DND-41 (cell line): ENCODE results near the gene IRF3.

ENCODE experiments used
- ATAC-seq: fragments of 200-7000 bp; cut with Tn5 transposase; 3 replicates; pipeline ENCODE4 v1.9.1; 2021; ENCODE audit warnings: low read depth; ENCODE audit not compliant: insufficient read depth
- DNase-seq: peaks from one replicate; pipeline ENCODE4 v3.0.0-alpha.2; 2020
- H2AFZ ChIP-seq: 2 replicates; pipeline ENCODE4 v1.6.0; 2012; ENCODE audit warnings: low read depth, low read length
- H3K27ac ChIP-seq: 2 replicates; pipeline ENCODE4 v1.5.1; 2012; ENCODE audit warnings: low read length, inconsistent platforms
- H3K27me3 ChIP-seq: fragments of 200-600 bp; sonication (generic); 2 replicates; pipeline ENCODE4 v1.6.0; 2012; ENCODE audit warnings: low read length, mild to moderate bottlenecking, inconsistent platforms; ENCODE audit not compliant: insufficient read depth, poor library complexity
- H3K36me3 ChIP-seq: 2 replicates; pipeline ENCODE4 v1.5.1; 2012; ENCODE audit warnings: low read length, inconsistent platforms; ENCODE audit not compliant: insufficient read depth
- H3K4me1 ChIP-seq: 2 replicates; pipeline ENCODE4 v1.5.1; 2012; ENCODE audit warnings: mild to moderate bottlenecking, low read length; ENCODE audit not compliant: insufficient read depth
- H3K4me2 ChIP-seq: 2 replicates; pipeline ENCODE4 v1.6.0; 2012; ENCODE audit warnings: mild to moderate bottlenecking, moderate library complexity, low read length, inconsistent platforms; ENCODE audit not compliant: insufficient read depth
- H3K4me3 ChIP-seq, 2 experiments: fragments of 200-600 bp in 1 of 2; shearing (Covaris generic) in 1 of 2; 2 replicates each; pipeline ENCODE4 v1.5.1; 2012 to 2016; ENCODE audit warnings: inconsistent platforms in 2 of 2, low read length in 2 of 2, mild to moderate bottlenecking in 2 of 2, low read depth in 1 of 2, moderate library complexity in 1 of 2
- H3K79me2 ChIP-seq: 2 replicates; pipeline ENCODE4 v1.6.0; 2012; ENCODE audit warnings: low read length, inconsistent platforms; ENCODE audit not compliant: insufficient read depth
- H3K9ac ChIP-seq: 2 replicates; pipeline ENCODE4 v1.6.0; 2012; ENCODE audit warnings: low read depth, mild to moderate bottlenecking, inconsistent platforms, low read length, moderate library complexity
- H3K9me3 ChIP-seq: 2 replicates; pipeline ENCODE4 v1.5.1; 2012; ENCODE audit warnings: low read length, moderate library complexity, mild to moderate bottlenecking, inconsistent platforms; ENCODE audit not compliant: insufficient read depth, severe bottlenecking
- H4K20me1 ChIP-seq: 2 replicates; pipeline ENCODE4 v1.6.0; 2012; ENCODE audit warnings: low read length; ENCODE audit not compliant: insufficient read depth
- EZH2 ChIP-seq: IDR thresholded peaks from 3 replicates; pipeline ENCODE4 v1.6.1; 2012; ENCODE audit warnings: borderline replicate concordance, low read depth, mild to moderate bottlenecking, moderate library complexity, low read length, inconsistent platforms; ENCODE audit not compliant: severe bottlenecking
- TF ChIP-seq, protein P1 (sequence below): IDR thresholded peaks from 2 replicates; pipeline ENCODE4 v1.5.1; 2012; ENCODE audit warnings: borderline replicate concordance, low read length, moderate library complexity, mild to moderate bottlenecking; ENCODE audit not compliant: poor library complexity, severe bottlenecking; ENCODE audit errors: extremely low read depth

The IRF3 gene

DNA sequence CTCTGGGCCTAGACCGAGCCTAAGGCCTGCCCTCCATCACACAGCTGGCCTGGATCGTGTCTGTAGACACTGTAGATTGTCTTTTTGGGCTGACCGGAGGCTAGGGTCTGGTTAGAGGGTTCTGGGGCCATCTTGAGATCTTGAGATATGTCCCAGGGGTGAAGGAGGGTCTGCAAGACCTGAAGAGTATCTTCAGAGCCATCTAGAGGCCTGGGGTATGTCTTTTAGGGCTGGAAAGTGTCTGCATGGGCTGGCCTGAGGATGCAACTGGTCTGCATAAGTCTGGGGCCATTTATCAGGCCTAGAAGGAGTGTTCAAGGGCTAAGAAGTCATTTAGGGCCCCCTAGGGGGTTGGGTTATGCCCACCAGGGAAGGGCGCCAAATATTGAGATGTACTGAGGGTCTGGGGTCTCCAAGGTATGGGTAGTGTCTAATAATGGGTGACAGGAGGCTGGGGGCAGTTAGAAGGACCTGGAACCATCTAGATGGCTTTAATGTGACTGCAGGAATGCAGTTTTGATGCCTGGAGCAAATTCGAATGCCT is 23.1 kb downstream of the IRF3 start:
- TF ChIP-seq, protein P1, sequence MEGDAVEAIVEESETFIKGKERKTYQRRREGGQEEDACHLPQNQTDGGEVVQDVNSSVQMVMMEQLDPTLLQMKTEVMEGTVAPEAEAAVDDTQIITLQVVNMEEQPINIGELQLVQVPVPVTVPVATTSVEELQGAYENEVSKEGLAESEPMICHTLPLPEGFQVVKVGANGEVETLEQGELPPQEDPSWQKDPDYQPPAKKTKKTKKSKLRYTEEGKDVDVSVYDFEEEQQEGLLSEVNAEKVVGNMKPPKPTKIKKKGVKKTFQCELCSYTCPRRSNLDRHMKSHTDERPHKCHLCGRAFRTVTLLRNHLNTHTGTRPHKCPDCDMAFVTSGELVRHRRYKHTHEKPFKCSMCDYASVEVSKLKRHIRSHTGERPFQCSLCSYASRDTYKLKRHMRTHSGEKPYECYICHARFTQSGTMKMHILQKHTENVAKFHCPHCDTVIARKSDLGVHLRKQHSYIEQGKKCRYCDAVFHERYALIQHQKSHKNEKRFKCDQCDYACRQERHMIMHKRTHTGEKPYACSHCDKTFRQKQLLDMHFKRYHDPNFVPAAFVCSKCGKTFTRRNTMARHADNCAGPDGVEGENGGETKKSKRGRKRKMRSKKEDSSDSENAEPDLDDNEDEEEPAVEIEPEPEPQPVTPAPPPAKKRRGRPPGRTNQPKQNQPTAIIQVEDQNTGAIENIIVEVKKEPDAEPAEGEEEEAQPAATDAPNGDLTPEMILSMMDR, result no peak
- TF ChIP-seq EZH2, result no peak
- peaks cover 64% of the 10 kb centered on the region for H3K79me2 ChIP-seq

DNA sequence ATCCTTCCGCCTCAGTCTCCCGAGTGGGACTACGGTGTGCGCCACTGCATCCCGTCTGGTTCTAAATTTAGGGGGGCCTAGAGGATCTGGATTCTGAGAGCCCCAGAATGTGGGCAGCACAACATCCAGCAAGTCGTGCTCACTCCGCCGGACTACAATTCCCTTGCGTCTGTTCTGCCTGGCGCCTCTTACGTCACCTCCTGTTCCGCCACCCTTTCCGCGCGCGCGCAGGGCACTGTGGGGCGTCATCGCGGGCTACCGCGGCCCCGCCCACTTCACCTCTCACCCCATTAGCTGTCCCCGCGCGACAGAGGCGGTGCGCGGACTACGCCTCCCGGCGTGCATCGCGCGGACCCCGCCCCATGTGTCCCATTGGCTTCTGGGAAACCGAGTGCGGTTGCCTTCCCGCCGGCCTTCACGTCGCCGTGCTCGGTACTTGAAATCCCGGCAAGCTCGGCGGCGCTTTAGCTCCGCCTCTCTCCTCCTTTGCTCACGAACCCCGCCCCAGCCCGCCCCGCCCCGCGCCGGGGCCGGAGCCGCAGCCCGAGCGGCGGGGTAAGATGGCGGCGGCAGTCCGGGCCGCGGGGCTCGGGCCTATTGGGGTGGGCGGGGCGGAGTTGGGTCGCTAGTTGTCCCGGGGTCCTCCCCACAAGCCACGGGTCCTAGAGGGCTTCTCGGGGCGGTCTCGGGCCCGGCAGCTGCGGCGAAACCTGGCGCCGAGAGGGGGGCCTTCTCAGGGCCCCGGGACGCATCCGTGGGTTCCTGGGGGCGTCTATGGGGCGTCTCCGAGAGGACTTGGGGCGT is 23.8 kb downstream of the IRF3 start, which contains the start of gene SCAF1:
Gene SCAF1 (plus strand): TSS at position 522 of the 804 bp plus-strand sequence. CDS start 2,818 bp downstream, outside the sequence.
- Histone ChIP-seq H3K4me2 (peak within 1 kb of the TSS; percentile 99), H4K20me1 (peaks cover 30% of the 10 kb centered on the region), H3K27ac (peak within 1 kb of the TSS; percentile 94), H2AFZ (peak within 1 kb of the TSS; percentile 74), H3K36me3 (peaks cover 29% of the 10 kb centered on the region), H3K4me1 (peaks cover 46% of the 10 kb centered on the region), H3K27me3 (no peaks in the 10 kb centered on the region), H3K9me3 (no peaks in the 10 kb centered on the region), H3K4me3 (peak within 1 kb of the TSS; percentile 91 to 100), H3K9ac (peak within 1 kb of the TSS; percentile 99), H3K79me2 (peaks cover 57% of the 10 kb centered on the region)
- no peak for TF ChIP-seq EZH2
- TF ChIP-seq, protein P1, result no peak
- DNase-seq (peak; percentile 100), ATAC-seq (peak; percentile 55)

More for the DNA sequence above, 23.1 kb downstream of the IRF3 start:
- ATAC-seq, result no peak
- peaks cover 36% of the 10 kb centered on the region for H3K36me3 ChIP-seq
- peak overlapping the region; percentile 99 for H3K4me2 ChIP-seq
- H2AFZ ChIP-seq, result peak overlapping the region; percentile 74
- H3K9ac ChIP-seq, result peak overlapping the region; percentile 99
- DNase-seq, result no peak
- H3K9me3 ChIP-seq, result no peaks in the 10 kb centered on the region
- peaks cover 34% of the 10 kb centered on the region for H4K20me1 ChIP-seq
- no peaks in the 10 kb centered on the region for H3K27me3 ChIP-seq
- H3K4me1 ChIP-seq, result peaks cover 46% of the 10 kb centered on the region
- peak overlapping the region; percentile 94 for H3K27ac ChIP-seq
- peak overlapping the region; percentile 91 to 100 for H3K4me3 ChIP-seq

DNA sequence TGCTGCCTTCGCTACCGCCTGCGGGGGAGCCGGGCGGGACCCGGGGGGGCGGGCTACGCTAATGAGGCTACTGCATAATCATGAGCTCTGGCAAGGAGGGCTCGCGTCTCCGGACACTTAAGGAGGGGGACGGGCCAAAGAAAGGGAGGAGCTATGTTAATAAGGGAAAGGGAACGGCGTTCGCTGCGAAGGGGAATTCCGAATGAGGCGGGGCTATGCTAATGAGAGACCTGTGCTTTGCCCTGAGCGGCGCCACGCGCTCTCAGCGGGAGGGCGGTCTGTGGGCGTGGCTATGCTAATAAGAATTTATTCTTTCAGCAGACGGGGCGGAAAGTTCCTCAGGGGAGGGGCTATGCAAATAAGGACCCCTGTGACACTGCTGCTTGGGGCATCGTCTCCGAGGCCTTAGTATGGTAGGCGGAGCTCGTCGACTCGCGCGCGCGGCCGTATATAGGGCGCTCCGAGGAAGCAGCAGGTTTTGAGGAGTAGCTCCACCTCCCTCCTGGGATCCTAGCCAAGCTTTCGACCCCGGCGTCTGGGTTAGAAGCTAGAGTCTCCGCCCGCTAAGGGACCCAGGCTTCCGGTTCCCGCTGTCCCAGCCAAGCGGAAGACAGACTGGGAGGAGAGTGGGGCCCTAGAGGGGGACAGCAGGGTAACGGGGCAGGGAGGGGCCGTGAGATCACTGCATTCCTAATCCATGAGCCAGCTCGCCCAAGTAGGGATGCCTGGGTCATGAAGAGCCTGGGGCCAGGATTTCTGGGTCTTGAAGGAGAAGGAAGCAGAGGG is 25.4 kb downstream of the IRF3 start, which contains the start of gene RRAS:
Gene RRAS (minus strand): TSS at position 31 of the 786 bp plus-strand sequence. CDS start 45 bp downstream, outside the sequence.
- peak within 1 kb of the TSS; percentile 92 for H3K27ac ChIP-seq
- H4K20me1 ChIP-seq, result peaks cover 16% of the 10 kb centered on the region
- H2AFZ ChIP-seq, result peak within 1 kb of the TSS; percentile 62
- H3K4me3 ChIP-seq, result peak within 1 kb of the TSS; percentile 54 to 91
- H3K9ac ChIP-seq, result peak within 1 kb of the TSS; percentile 99
- peaks cover 42% of the 10 kb centered on the region for H3K4me1 ChIP-seq
- H3K27me3 ChIP-seq, result no peaks in the 10 kb centered on the region
- no peak for TF ChIP-seq EZH2
- TF ChIP-seq, protein P1, result peak; percentile 1
- ATAC-seq (peak; percentile 81), DNase-seq (peak; percentile 100)
- H3K9me3 ChIP-seq, result no peaks in the 10 kb centered on the region
- H3K79me2 ChIP-seq, result peaks cover 41% of the 10 kb centered on the region
- peak within 1 kb of the TSS; percentile 88 for H3K4me2 ChIP-seq
- H3K36me3 ChIP-seq, result peaks cover 13% of the 10 kb centered on the region
